ENCODE measurements around the gene KRT83. TPM values are rescaled to one million over a fixed set of nuclear protein-coding genes. Genes with fewer than 3 reads are reported as not detected.

KRT83 gene
- total and polyA plus RNA-seq, 4 donors, result not detected

- Histone ChIP-seq H3K27ac (ENCODE audit: low read depth in 1 of 2, low read length in 1 of 2) (no peak overlapping the region), H3K4me3 (no peak overlapping the region), H3K9me3 (ENCODE audit: control insufficient read depth in 4 of 4, insufficient read depth in 3 of 4, low read length in 3 of 4) (peaks cover 0 to 2% (median 0%) of the 10 kb centered on the region in 4 donors), H3K4me1 (ENCODE audit: control insufficient read depth in 5 of 5, insufficient read depth in 5 of 5, low read length in 5 of 5) (peaks cover 0 to 13% (median 0%) of the 10 kb centered on the region in 5 donors), H3K9ac (ENCODE audit: insufficient read depth in 1 of 2, low read length in 2 of 2) (no peak overlapping the region), H3K36me3 (ENCODE audit: control insufficient read depth in 4 of 4, insufficient read depth in 4 of 4, low read length in 4 of 4) (no peaks in the 10 kb centered on the region), H3K27me3 (ENCODE audit: control insufficient read depth in 3 of 3, insufficient read depth in 3 of 3, low read length in 2 of 3) (peaks cover 0 to 2% (median 0%) of the 10 kb centered on the region in 3 donors)
- ATAC-seq (ENCODE audit: insufficient read depth, low FRiP score), result no peak
- WGBS, 2 donors, result 34 to 43% methylated on average over 9 of the region's 9 CpGs
- no peak for TF ChIP-seq CTCF (IDR thresholded peaks at IDR 0.05; ENCODE audit: control extremely low read depth, extremely low read depth)
- DNase-seq, result no peak
Measured at GRCh38 chr12:52351196-52352059, 30.2 kb upstream of the KRT83 start.

- H3K9me3 ChIP-seq (ENCODE audit: control insufficient read depth in 4 of 4, insufficient read depth in 3 of 4, low read length in 3 of 4), result peaks cover 0 to 2% (median 0%) of the 10 kb centered on the region in 4 donors
- H3K4me1 ChIP-seq (ENCODE audit: control insufficient read depth in 5 of 5, insufficient read depth in 5 of 5, low read length in 5 of 5), result peaks cover 0 to 13% (median 0%) of the 10 kb centered on the region in 5 donors
- DNase-seq (no peak), ATAC-seq (ENCODE audit: insufficient read depth, low FRiP score) (no peak)
- TF ChIP-seq CTCF (IDR thresholded peaks at IDR 0.05; ENCODE audit: control extremely low read depth, extremely low read depth), result no peak
- no peak overlapping the region for H3K27ac ChIP-seq (ENCODE audit: low read depth in 1 of 2, low read length in 1 of 2)
- H3K4me3 ChIP-seq, result no peak overlapping the region
- H3K9ac ChIP-seq (ENCODE audit: insufficient read depth in 1 of 2, low read length in 2 of 2), result no peak overlapping the region
- H3K27me3 ChIP-seq (ENCODE audit: control insufficient read depth in 3 of 3, insufficient read depth in 3 of 3, low read length in 2 of 3), result no peaks in the 10 kb centered on the region
- H3K36me3 ChIP-seq (ENCODE audit: control insufficient read depth in 4 of 4, insufficient read depth in 4 of 4, low read length in 4 of 4), result no peaks in the 10 kb centered on the region
- WGBS, 2 donors, result 92 to 94% methylated on average over 5 of the region's 5 CpGs
Measured at GRCh38 chr12:52350786-52351185, 29.6 kb upstream of the KRT83 start.

- ATAC-seq (ENCODE audit: insufficient read depth, low FRiP score), result no peak
Measured at GRCh38 chr12:52350021-52350620, 28.9 kb upstream of the KRT83 start.

More at GRCh38 chr12:52350021-52350620, 28.9 kb upstream of the KRT83 start:
- peaks cover 0 to 2% (median 0%) of the 10 kb centered on the region in 4 donors for H3K9me3 ChIP-seq (ENCODE audit: control insufficient read depth in 4 of 4, insufficient read depth in 3 of 4, low read length in 3 of 4)
- H3K4me3 ChIP-seq, result no peak overlapping the region
- H3K4me1 ChIP-seq (ENCODE audit: control insufficient read depth in 5 of 5, insufficient read depth in 5 of 5, low read length in 5 of 5), result peaks cover 0 to 13% (median 0%) of the 10 kb centered on the region in 5 donors
- no peak for TF ChIP-seq CTCF (IDR thresholded peaks at IDR 0.05; ENCODE audit: control extremely low read depth, extremely low read depth)
- H3K36me3 ChIP-seq (ENCODE audit: control insufficient read depth in 4 of 4, insufficient read depth in 4 of 4, low read length in 4 of 4), result no peaks in the 10 kb centered on the region
- H3K27me3 ChIP-seq (ENCODE audit: control insufficient read depth in 3 of 3, insufficient read depth in 3 of 3, low read length in 2 of 3), result no peaks in the 10 kb centered on the region
- no peak overlapping the region for H3K27ac ChIP-seq (ENCODE audit: low read depth in 1 of 2, low read length in 1 of 2)
- no peak overlapping the region for H3K9ac ChIP-seq (ENCODE audit: insufficient read depth in 1 of 2, low read length in 2 of 2)
- no peak for DNase-seq
- WGBS, 2 donors, result 94 to 95% methylated on average over 8 of the region's 8 CpGs
